Measurements from ENCODE around the gene ANGPTL7.

The ANGPTL7 gene

GRCh38 chr1:11180342-11180744 lies 8.8 kb upstream of the ANGPTL7 start:
- DNase-seq (ENCODE audit: low read depth in 1 of 2, low spot score in 1 of 2) = no peak
- Histone ChIP-seq H3K27me3 (ENCODE audit: insufficient read depth, poor library complexity, severe bottlenecking) (no peaks in the 10 kb centered on the region), H3K4me3 (replicated peaks; ENCODE audit: insufficient read depth, low read length) (no peak overlapping the region), H3K27ac (replicated peaks) (no peak overlapping the region)
- TF ChIP-seq REST (IDR thresholded peaks at IDR 0.05; ENCODE audit: insufficient replicate concordance, low read depth) (no peak), POLR2AphosphoS5 (IDR thresholded peaks at IDR 0.05; ENCODE audit: low read depth) (no peak), SPI1 (IDR thresholded peaks at IDR 0.05; ENCODE audit: borderline replicate concordance, low read depth) (no peak), GABPA (IDR thresholded peaks at IDR 0.05; ENCODE audit: low read depth) (no peak), CTCF (IDR thresholded peaks at IDR 0.05; ENCODE audit: insufficient read depth, low read length) (no peak)

- no peak overlapping the region for H3K4me3 ChIP-seq (replicated peaks; ENCODE audit: insufficient read depth, low read length)
- H3K27ac ChIP-seq (replicated peaks) = no peak overlapping the region
- no peaks in the 10 kb centered on the region for H3K27me3 ChIP-seq (ENCODE audit: insufficient read depth, poor library complexity, severe bottlenecking)
- no peak for DNase-seq (ENCODE audit: low read depth in 1 of 2, low spot score in 1 of 2)
- TF ChIP-seq SPI1 (IDR thresholded peaks at IDR 0.05; ENCODE audit: borderline replicate concordance, low read depth) (no peak), REST (IDR thresholded peaks at IDR 0.05; ENCODE audit: insufficient replicate concordance, low read depth) (no peak), POLR2AphosphoS5 (IDR thresholded peaks at IDR 0.05; ENCODE audit: low read depth) (no peak), GABPA (IDR thresholded peaks at IDR 0.05; ENCODE audit: low read depth) (no peak), CTCF (IDR thresholded peaks at IDR 0.05; ENCODE audit: insufficient read depth, low read length) (no peak)
These were observed 6.3 kb upstream of the ANGPTL7 start for GRCh38 chr1:11182884-11183283.

GRCh38 chr1:11184973-11185372 lies 4.2 kb upstream of the ANGPTL7 start:
- no peak for TF ChIP-seq SPI1 (IDR thresholded peaks at IDR 0.05; ENCODE audit: borderline replicate concordance, low read depth)
- TF ChIP-seq GABPA (IDR thresholded peaks at IDR 0.05; ENCODE audit: low read depth) = no peak
- no peak for TF ChIP-seq CTCF (IDR thresholded peaks at IDR 0.05; ENCODE audit: insufficient read depth, low read length)
- no peak for TF ChIP-seq REST (IDR thresholded peaks at IDR 0.05; ENCODE audit: insufficient replicate concordance, low read depth)
- no peak for TF ChIP-seq POLR2AphosphoS5 (IDR thresholded peaks at IDR 0.05; ENCODE audit: low read depth)
- Histone ChIP-seq H3K27ac (replicated peaks) (no peak overlapping the region), H3K4me3 (replicated peaks; ENCODE audit: insufficient read depth, low read length) (no peak overlapping the region), H3K27me3 (ENCODE audit: insufficient read depth, poor library complexity, severe bottlenecking) (no peaks in the 10 kb centered on the region)
- DNase-seq (ENCODE audit: low read depth in 1 of 2, low spot score in 1 of 2) = no peak

Measured in HL-60 (cell line).